Measurements from ENCODE around the gene PDCD11. TPM values are rescaled to one million over a fixed set of nuclear protein-coding genes. Genes with fewer than 3 reads are reported as not detected.

PDCD11 gene
- total and polyA plus RNA-seq, 2 of the 8 experiments (the other 6 are each of a cell fraction or from before 2014, with no cell fraction given), result 18.1 to 79.1 TPM

DNA sequence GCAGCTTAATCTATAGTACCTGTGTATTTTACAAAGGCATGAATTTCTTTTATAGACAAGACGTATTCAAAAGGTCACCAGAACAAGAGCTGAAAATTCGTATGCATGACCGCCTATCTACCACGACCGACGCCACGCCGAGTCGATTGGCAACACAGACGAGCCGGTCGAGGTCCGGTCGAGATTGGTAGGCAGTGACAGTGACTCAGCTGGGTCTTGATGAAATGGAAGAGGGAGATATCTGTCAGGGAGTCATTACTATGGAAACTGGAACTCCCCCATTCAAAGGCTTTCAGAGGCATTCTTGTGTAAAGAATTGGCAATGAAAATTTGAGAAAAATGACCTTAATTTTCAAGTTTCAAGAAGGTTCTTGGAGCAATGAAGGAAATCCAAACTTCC lies 2.2 kb upstream of the PDCD11 start (continued):
- TF ChIP-seq SUZ12 (IDR thresholded peaks at IDR 0.05; ENCODE audit: low read length), result no peak
- no peak for TF ChIP-seq TBP (IDR thresholded peaks at IDR 0.05; ENCODE audit: low read depth, low read length)
- no peak for TF ChIP-seq CREB1 (IDR thresholded peaks at IDR 0.05)
- no peak for TF ChIP-seq MAFK (IDR thresholded peaks at IDR 0.05; ENCODE audit: low read depth, low read length)
- no peak for TF ChIP-seq RFX5 (IDR thresholded peaks at IDR 0.05; ENCODE audit: borderline replicate concordance, low read depth, low read length)
- TF ChIP-seq CTBP2 (IDR thresholded peaks at IDR 0.05; ENCODE audit: borderline replicate concordance, insufficient read depth, insufficient read length, low read length), result no peak
- TF ChIP-seq RBBP5 (IDR thresholded peaks at IDR 0.05; ENCODE audit: borderline replicate concordance, low read depth, low read length), result no peak
- TF ChIP-seq TEAD4 (IDR thresholded peaks at IDR 0.05; ENCODE audit: low read depth, low read length), result no peak
- TF ChIP-seq POU5F1 (IDR thresholded peaks at IDR 0.05; ENCODE audit: low read depth, low read length), result no peak
- TF ChIP-seq POLR2A (IDR thresholded peaks at IDR 0.05; ENCODE audit: control extremely low read depth in 1 of 2, low read depth in 2 of 2, low read length in 2 of 2), result no peak
- TF ChIP-seq, protein P1, sequence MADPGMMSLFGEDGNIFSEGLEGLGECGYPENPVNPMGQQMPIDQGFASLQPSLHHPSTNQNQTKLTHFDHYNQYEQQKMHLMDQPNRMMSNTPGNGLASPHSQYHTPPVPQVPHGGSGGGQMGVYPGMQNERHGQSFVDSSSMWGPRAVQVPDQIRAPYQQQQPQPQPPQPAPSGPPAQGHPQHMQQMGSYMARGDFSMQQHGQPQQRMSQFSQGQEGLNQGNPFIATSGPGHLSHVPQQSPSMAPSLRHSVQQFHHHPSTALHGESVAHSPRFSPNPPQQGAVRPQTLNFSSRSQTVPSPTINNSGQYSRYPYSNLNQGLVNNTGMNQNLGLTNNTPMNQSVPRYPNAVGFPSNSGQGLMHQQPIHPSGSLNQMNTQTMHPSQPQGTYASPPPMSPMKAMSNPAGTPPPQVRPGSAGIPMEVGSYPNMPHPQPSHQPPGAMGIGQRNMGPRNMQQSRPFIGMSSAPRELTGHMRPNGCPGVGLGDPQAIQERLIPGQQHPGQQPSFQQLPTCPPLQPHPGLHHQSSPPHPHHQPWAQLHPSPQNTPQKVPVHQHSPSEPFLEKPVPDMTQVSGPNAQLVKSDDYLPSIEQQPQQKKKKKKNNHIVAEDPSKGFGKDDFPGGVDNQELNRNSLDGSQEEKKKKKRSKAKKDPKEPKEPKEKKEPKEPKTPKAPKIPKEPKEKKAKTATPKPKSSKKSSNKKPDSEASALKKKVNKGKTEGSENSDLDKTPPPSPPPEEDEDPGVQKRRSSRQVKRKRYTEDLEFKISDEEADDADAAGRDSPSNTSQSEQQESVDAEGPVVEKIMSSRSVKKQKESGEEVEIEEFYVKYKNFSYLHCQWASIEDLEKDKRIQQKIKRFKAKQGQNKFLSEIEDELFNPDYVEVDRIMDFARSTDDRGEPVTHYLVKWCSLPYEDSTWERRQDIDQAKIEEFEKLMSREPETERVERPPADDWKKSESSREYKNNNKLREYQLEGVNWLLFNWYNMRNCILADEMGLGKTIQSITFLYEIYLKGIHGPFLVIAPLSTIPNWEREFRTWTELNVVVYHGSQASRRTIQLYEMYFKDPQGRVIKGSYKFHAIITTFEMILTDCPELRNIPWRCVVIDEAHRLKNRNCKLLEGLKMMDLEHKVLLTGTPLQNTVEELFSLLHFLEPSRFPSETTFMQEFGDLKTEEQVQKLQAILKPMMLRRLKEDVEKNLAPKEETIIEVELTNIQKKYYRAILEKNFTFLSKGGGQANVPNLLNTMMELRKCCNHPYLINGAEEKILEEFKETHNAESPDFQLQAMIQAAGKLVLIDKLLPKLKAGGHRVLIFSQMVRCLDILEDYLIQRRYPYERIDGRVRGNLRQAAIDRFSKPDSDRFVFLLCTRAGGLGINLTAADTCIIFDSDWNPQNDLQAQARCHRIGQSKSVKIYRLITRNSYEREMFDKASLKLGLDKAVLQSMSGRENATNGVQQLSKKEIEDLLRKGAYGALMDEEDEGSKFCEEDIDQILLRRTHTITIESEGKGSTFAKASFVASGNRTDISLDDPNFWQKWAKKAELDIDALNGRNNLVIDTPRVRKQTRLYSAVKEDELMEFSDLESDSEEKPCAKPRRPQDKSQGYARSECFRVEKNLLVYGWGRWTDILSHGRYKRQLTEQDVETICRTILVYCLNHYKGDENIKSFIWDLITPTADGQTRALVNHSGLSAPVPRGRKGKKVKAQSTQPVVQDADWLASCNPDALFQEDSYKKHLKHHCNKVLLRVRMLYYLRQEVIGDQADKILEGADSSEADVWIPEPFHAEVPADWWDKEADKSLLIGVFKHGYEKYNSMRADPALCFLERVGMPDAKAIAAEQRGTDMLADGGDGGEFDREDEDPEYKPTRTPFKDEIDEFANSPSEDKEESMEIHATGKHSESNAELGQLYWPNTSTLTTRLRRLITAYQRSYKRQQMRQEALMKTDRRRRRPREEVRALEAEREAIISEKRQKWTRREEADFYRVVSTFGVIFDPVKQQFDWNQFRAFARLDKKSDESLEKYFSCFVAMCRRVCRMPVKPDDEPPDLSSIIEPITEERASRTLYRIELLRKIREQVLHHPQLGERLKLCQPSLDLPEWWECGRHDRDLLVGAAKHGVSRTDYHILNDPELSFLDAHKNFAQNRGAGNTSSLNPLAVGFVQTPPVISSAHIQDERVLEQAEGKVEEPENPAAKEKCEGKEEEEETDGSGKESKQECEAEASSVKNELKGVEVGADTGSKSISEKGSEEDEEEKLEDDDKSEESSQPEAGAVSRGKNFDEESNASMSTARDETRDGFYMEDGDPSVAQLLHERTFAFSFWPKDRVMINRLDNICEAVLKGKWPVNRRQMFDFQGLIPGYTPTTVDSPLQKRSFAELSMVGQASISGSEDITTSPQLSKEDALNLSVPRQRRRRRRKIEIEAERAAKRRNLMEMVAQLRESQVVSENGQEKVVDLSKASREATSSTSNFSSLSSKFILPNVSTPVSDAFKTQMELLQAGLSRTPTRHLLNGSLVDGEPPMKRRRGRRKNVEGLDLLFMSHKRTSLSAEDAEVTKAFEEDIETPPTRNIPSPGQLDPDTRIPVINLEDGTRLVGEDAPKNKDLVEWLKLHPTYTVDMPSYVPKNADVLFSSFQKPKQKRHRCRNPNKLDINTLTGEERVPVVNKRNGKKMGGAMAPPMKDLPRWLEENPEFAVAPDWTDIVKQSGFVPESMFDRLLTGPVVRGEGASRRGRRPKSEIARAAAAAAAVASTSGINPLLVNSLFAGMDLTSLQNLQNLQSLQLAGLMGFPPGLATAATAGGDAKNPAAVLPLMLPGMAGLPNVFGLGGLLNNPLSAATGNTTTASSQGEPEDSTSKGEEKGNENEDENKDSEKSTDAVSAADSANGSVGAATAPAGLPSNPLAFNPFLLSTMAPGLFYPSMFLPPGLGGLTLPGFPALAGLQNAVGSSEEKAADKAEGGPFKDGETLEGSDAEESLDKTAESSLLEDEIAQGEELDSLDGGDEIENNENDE (IDR thresholded peaks at IDR 0.05; ENCODE audit: insufficient replicate concordance, low read length), result no peak
